Measurements from ENCODE around the gene MSRB3.

DNA sequence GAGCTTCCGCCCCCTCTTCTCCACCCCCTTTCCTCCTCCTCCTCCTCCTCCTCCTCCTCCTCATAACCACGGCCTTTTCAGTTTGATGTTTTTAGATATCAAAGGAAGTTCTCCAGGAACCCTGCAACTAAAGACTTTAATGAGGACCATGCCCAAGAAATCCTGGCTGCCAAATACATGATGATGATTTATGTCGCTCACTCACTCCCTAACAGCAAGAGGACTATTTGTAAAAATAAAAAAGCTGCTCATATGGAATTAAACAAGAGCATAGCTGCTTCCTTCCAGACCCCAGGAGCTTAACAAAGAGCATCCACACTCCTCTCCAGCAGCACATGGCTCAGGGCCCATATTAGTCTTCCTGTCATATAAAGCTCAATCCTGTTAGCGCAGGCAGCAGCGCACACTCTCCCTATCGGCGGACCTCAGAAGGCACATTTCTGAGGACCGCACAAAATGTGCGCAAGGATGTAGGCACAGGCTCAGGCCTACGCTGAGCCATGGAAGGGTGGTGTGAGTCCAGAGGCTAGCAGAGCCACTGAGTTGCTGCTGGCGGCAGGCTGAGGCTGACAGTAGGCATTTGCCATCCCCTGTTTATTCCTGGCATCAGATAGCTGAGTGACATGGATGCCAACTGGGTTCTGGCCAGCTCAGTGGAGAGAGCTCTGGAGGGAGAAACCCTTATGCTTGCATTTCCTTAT lies 232.8 kb downstream of the MSRB3 start:
- TF ChIP-seq CTCF (IDR thresholded peaks at IDR 0.05; ENCODE audit: extremely low read depth in 1 of 2, insufficient read depth in 1 of 2, low read depth in 1 of 2, low read length in 2 of 2) (no peak), POLR2A (IDR thresholded peaks at IDR 0.05; ENCODE audit: low read depth, low read length) (no peak), POLR2AphosphoS5 (IDR thresholded peaks at IDR 0.05; ENCODE audit: insufficient read depth, low read depth, low read length) (no peak)
